Endometrial microvascular endothelial cells (primary cell): Measurements from ENCODE around the gene DPYD. TPM values are rescaled to one million over a fixed set of nuclear protein-coding genes. Genes with fewer than 3 reads are reported as not detected.

Experiments
- in situ Hi-C: cut with HindIII; loops from 2 replicates; pipeline ENCODE4 v1.10.0; 2017; ENCODE audit warnings: low sequenced_read_pairs, low pct_unique_long_range_greater_than_20kb; ENCODE audit errors: inconsistent ontology term
- total RNA-seq: library from RNA; depleted of rRNA; stranded (reverse); fragments of >200 nt; gene quantifications from one replicate; pipeline ENCODE4 v1.2.3, GENCODE V29; 2015; ENCODE audit errors: inconsistent ontology term

Gene DPYD
- total RNA-seq, 1 donor from 2014 or later = 39.4 TPM

DNA sequence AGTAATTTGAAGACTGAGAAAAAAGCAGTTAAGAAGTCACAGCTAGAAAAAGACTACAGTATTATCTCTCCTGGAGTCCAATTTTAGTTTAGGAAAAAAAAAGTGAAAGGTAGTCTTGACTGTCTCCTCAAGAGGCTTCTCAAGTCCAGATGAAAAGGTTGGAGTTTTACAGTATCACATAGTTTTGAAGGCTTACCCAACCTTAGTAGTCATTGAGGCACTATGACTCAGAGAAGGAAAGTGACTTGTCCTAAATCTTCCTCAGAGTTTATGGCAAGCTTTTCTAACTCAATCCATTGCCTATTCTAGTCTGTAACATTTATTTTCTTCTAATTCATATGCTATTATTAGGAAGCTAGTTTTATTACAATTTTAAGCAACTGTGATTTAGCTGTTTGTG lies 174.9 kb downstream of the DPYD start:
- in situ Hi-C loops = no loop called here

- in situ Hi-C loops = no loop called here
Observed at GRCh38 chr1:97744977-97745376, 175.9 kb downstream of the DPYD start.

DNA sequence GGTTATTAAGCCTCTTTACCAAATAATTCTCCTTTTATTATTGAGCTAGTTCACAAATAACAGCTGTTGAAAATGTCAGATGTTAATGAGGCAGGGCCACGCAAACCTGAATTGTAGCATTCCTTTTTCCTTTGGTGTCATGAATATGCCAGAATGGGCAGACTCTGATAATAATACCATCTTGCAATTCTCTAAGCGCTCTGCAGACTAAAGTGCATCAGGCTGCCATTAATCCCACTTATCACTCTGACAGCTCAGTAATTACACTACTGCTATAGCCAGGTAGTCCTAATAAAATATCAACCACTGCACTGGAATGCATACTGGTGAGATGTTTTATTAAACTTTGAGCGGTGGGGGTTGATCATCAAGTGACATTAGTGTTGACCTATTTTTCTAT lies 177.7 kb downstream of the DPYD start:
- in situ Hi-C loops = no loop called here

DNA sequence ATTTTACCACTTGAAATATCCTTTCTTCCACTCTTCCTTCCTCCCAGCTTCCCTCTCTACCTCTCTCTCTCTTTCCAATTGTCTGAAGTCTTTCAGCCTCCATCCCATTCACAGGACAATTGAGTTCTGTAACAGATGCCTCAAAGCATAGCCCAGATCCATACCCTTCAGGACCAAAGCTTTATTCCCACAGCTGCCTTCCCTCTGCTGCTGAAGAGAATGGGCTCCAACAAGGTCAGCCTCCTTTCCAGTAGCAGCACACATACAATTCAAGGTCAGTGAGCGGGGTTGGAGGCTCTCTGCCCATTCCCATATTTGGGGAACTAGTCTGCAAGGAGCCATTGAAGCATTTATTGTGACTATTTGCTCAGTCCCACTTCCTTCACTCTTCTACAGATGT lies 179.9 kb downstream of the DPYD start:
- in situ Hi-C loops = no loop called here

DNA sequence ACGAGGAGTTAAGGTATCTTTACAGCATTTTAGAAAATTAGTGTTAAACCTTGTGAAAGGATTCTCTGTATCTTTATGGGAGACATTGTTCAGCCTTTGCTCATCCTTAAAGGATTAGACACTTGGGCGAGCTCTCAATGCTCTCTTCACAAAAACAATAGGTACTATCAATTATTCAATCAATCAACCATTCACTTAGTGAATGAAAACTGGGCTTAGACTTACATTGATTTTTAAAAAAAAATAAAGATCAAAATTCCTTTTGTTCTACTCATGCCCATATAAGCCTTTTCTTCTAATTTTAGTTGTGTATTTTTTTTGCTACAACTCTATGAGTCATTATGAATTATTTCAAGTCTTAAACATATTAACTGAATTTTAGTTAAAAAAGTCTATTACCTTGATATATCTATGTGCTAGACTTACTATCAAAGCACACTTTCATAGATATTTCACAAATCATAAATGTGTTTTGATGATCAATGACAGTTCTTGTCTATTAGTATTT lies 181.2 kb downstream of the DPYD start:
- in situ Hi-C loops = no loop called here

- in situ Hi-C loops = no loop called here
Observed at GRCh38 chr1:97738270-97738669, 182.6 kb downstream of the DPYD start.

DNA sequence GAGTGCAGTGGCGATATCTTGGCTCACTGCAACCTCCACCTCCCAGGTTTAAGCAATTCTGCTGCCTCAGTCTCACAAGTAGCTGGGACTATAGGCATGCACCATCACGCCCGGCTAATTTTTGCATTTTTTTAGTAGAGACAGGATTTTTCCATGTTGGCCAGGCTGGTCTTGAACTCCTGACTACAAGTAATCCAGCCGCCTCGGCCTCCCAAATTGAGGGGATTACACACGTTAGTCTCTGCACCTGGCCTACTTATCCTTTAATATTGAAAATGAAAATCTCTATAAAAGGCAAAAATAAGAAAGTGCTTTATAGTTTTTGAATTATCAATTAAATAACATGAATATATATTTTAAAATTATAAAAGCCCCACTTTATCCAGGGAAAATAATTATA lies 190.6 kb downstream of the DPYD start:
- in situ Hi-C loops = no loop called here

GRCh38 chr1:97728436-97728835 lies 192.4 kb downstream of the DPYD start:
- in situ Hi-C loops = no loop called here

- in situ Hi-C loops = no loop called here
Observed at GRCh38 chr1:97727029-97727428, 193.8 kb downstream of the DPYD start.

GRCh38 chr1:97726386-97726785 lies 194.4 kb downstream of the DPYD start:
- in situ Hi-C loops = no loop called here

DNA sequence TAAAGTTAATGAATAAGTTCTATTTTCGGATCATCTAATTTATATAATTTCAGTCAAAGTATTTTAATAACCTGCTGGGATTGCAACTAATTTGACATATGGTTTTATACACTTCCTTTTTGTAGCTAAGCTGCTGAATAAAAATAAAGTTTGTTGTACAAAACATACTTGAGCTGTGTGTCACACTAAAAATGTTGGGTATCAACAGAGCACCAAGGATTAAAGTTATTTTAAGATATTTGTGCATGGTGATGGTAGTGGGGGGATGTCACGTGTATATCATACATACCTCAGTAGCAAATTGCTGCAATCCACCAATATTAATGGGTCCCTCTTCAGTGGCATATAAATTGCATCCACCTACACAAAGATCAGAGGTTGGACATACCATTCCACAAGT lies 199.6 kb downstream of the DPYD start:
- in situ Hi-C loops = no loop called here

DNA sequence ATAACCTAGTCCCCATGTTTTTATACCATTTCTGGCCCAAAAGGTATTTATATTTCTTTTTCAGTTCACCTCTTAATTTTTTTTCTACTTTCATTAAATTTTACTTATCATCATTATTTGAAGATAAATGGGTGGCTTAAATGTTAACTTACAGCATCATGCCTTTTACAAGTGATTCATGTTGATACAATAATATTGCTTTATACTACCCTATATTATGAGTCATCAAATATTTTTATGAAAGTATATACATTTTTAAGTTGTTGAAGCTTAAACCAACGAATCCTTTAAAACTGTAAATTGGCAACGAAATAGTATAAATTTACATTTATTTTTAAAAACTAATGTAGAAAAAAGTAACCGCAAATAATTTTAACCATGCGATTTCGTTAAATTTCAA lies 207.9 kb downstream of the DPYD start:
- in situ Hi-C loops = no loop called here

- in situ Hi-C loops = no loop called here
Observed at GRCh38 chr1:97711858-97712257, 209.0 kb downstream of the DPYD start.

GRCh38 chr1:97693601-97694000 lies 227.2 kb downstream of the DPYD start:
- in situ Hi-C loops = no loop called here

- in situ Hi-C loops = no loop called here
Observed at GRCh38 chr1:97691325-97691724, 229.5 kb downstream of the DPYD start.

- in situ Hi-C loops = no loop called here
Observed at GRCh38 chr1:97685360-97685759, 235.5 kb downstream of the DPYD start.

DNA sequence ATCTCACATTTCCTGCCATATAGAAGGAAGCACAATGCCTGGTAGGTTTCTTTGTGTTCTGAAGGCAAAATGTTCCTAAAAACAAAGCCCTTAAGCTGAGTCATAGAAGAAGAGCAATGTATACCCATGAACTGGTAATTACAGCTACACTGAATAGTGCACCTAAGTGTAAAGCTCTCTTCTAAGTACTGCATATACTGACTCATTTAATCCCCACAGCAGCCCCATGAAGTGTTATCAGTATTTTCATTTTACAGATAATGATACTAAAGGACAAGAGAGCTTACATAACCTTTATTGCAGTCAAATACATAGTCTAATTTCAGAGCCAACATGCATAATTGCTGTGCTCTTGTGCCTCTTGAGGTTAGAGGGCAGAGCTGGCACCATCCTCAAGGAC lies 239.9 kb downstream of the DPYD start:
- in situ Hi-C loops = no loop called here

- in situ Hi-C loops = no loop called here
Observed at GRCh38 chr1:97680470-97680869, 240.4 kb downstream of the DPYD start.

DNA sequence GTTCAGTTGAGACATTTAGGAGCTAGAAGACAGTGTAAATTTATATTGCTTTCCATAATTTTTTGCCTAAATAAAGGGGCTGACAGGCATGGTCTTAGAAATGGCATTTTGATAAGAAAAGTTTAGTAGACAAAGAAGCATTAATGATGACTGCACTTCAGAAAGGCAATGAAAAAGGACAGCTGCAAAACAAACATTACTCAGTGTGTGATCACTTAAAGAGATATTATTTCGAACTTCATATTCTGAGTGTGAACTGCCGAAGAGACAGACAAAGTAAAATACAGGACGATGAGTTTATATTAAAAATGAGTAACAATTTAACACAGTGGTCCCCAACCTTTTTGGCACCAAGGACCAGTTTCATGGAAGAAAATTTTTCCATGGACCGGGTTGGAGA lies 243.1 kb downstream of the DPYD start:
- in situ Hi-C loops = no loop called here

DNA sequence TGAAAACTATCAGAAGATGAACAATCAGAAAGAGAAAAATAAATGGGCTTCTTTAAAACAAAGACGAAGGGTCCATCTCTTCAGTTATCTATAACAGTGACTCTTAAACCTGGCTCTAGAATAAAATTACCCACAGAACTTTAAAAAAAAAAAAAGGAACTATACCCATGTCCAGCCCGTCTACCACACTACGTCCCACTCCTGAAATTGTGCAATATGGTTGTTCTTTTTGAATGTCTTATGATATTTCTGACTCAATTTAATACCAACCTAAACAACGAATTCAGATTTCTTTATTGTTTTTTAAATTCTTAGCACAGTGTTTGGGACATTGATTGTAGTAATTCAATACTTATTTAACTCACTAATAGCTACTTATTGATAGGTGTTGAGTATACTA lies 246.3 kb downstream of the DPYD start:
- in situ Hi-C loops = no loop called here

DNA sequence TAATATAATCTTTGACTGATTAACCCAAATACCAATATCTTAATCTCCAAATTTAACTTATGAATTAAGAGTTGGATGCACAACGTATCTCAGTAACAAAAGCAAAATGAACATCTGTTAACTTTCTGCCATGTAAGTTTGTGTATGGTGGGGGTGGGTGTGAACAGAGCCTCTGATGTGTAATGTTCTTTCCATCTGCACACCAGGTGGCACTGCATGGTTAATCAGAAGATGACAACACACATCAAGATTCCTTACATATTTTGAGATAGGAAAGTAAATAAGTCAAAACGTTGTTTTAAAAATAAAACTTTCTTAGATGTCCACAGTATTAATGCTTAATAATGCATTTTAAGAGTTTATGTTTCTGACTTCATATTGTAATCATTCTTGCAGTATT lies 251.9 kb downstream of the DPYD start:
- in situ Hi-C loops = no loop called here
